GM19467 (cell line): ENCODE data around the gene PDLIM5.

ENCODE experiments used
- ATAC-seq: cut with Tn5 transposase; IDR thresholded peaks from one replicate; pipeline ENCODE4 v1.9.1; 2021; ENCODE audit warnings: mild to moderate bottlenecking, moderate library complexity; ENCODE audit not compliant: unreplicated experiment

The PDLIM5 gene

GRCh38 chr4:94426783-94427182 is 25.0 kb upstream of the PDLIM5 start:
- no peak for ATAC-seq

GRCh38 chr4:94428884-94429283 is 22.9 kb upstream of the PDLIM5 start:
- no peak for ATAC-seq

- ATAC-seq: no peak
Measured at GRCh38 chr4:94430406-94430805, 21.3 kb upstream of the PDLIM5 start.

- ATAC-seq: no peak
Measured at GRCh38 chr4:94431388-94431787, 20.4 kb upstream of the PDLIM5 start.

- no peak for ATAC-seq
Measured at GRCh38 chr4:94434505-94434904, 17.2 kb upstream of the PDLIM5 start.

- no peak for ATAC-seq
Measured at GRCh38 chr4:94435874-94436273, 15.9 kb upstream of the PDLIM5 start.

GRCh38 chr4:94436512-94436911 is 15.2 kb upstream of the PDLIM5 start:
- no peak for ATAC-seq

- ATAC-seq: no peak
Measured at GRCh38 chr4:94439606-94440005, 12.1 kb upstream of the PDLIM5 start.

GRCh38 chr4:94441838-94442237 is 9.9 kb upstream of the PDLIM5 start:
- no peak for ATAC-seq

GRCh38 chr4:94442251-94442650 is 9.5 kb upstream of the PDLIM5 start:
- ATAC-seq: no peak

- ATAC-seq: no peak
Measured at GRCh38 chr4:94446386-94446785, 5.4 kb upstream of the PDLIM5 start.

- no peak for ATAC-seq
Measured at GRCh38 chr4:94447754-94448411, 3.9 kb upstream of the PDLIM5 start.

GRCh38 chr4:94448815-94449375 is 2.8 kb upstream of the PDLIM5 start:
- no peak for ATAC-seq

GRCh38 chr4:94451051-94451694 is 569 bp upstream of the PDLIM5 start:
- ATAC-seq: no peak

- ATAC-seq: no peak
Measured at GRCh38 chr4:94452476-94453371, 982 bp downstream of the PDLIM5 start.

- ATAC-seq: no peak
Measured at GRCh38 chr4:94453391-94453963, 1.7 kb downstream of the PDLIM5 start.

GRCh38 chr4:94454405-94454804 is 2.7 kb downstream of the PDLIM5 start:
- no peak for ATAC-seq

GRCh38 chr4:94455081-94455480 is 3.3 kb downstream of the PDLIM5 start:
- ATAC-seq: no peak

- ATAC-seq: no peak
Measured at GRCh38 chr4:94457692-94458106, 6.0 kb downstream of the PDLIM5 start.

- ATAC-seq: no peak
Measured at GRCh38 chr4:94458682-94459081, 6.9 kb downstream of the PDLIM5 start.
